OCI-LY1 (cell line): ENCODE results near the gene MAGEB17.

Experiments
- EZH2 ChIP-seq: fragments of 200-600 bp; sonication (generic), shearing (Covaris generic); IDR thresholded peaks from 2 replicates; pipeline ENCODE4 v1.8.0; 2017; ENCODE audit warnings: borderline replicate concordance, mixed run types, mild to moderate bottlenecking, antibody characterized with exemption, low read length, moderate library complexity, mixed read lengths
- TF ChIP-seq, protein P1 (sequence below): fragments of 200-600 bp; sonication (generic), shearing (Covaris generic); IDR thresholded peaks from 2 replicates; pipeline ENCODE4 v1.5.1; 2017; ENCODE audit warnings: mild to moderate bottlenecking, antibody characterized with exemption, low read length, moderate library complexity, mixed read lengths

DNA sequence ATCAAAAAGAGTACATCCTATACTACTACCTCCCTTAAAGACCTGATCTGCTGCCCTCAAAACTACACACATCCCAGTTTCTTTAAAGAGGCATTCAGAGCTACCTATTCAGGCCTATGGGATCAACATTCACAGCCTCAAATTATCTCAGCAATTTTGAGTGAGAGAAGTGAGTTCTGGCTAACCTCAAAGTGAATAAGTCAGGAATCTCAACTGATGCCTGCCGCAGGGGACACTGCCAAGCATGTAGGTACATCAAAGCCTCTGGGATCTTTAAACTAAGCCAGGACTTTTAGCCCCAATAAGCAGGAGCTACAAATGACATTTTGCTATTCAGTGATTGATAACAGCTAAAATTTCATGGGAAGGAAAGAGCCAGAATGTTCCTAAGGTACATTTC lies 32.3 kb upstream of the MAGEB17 start:
- TF ChIP-seq, protein P1, sequence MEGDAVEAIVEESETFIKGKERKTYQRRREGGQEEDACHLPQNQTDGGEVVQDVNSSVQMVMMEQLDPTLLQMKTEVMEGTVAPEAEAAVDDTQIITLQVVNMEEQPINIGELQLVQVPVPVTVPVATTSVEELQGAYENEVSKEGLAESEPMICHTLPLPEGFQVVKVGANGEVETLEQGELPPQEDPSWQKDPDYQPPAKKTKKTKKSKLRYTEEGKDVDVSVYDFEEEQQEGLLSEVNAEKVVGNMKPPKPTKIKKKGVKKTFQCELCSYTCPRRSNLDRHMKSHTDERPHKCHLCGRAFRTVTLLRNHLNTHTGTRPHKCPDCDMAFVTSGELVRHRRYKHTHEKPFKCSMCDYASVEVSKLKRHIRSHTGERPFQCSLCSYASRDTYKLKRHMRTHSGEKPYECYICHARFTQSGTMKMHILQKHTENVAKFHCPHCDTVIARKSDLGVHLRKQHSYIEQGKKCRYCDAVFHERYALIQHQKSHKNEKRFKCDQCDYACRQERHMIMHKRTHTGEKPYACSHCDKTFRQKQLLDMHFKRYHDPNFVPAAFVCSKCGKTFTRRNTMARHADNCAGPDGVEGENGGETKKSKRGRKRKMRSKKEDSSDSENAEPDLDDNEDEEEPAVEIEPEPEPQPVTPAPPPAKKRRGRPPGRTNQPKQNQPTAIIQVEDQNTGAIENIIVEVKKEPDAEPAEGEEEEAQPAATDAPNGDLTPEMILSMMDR = no peak
- TF ChIP-seq EZH2 = no peak
